AG20443 (cell line): ENCODE measurements around the gene COBL.

Source experiments
- DNase-seq: peaks from one replicate; pipeline ENCODE4 v3.0.0; 2012; ENCODE audit warnings: low spot score, mixed read lengths

Gene COBL

GRCh38 chr7:51019891-51020870, 296.4 kb downstream of the COBL start:
- DNase-seq = no peak

GRCh38 chr7:51019191-51019844, 297.3 kb downstream of the COBL start:
- DNase-seq = peak; percentile 40

- no peak for DNase-seq
Measured at GRCh38 chr7:51017576-51018535, 298.8 kb downstream of the COBL start.

- DNase-seq = no peak
Measured at GRCh38 chr7:51016546-51016945, 300.1 kb downstream of the COBL start.

GRCh38 chr7:51015581-51015980, 301.0 kb downstream of the COBL start:
- DNase-seq = no peak

- no peak for DNase-seq
Measured at GRCh38 chr7:51014811-51015210, 301.8 kb downstream of the COBL start.

GRCh38 chr7:51013861-51014511, 302.6 kb downstream of the COBL start:
- DNase-seq = no peak

GRCh38 chr7:51013218-51013786, 303.3 kb downstream of the COBL start:
- no peak for DNase-seq

- DNase-seq = no peak
Measured at GRCh38 chr7:51012569-51013217, 303.9 kb downstream of the COBL start.

GRCh38 chr7:51011710-51012350, 304.8 kb downstream of the COBL start:
- no peak for DNase-seq

- no peak for DNase-seq
Measured at GRCh38 chr7:51010534-51010933, 306.1 kb downstream of the COBL start.

GRCh38 chr7:51009716-51010496, 306.7 kb downstream of the COBL start:
- DNase-seq = peak; percentile 16

GRCh38 chr7:51007551-51008505, 308.8 kb downstream of the COBL start:
- no peak for DNase-seq

GRCh38 chr7:51006483-51007235, 309.9 kb downstream of the COBL start:
- DNase-seq = no peak

GRCh38 chr7:51005074-51005473, 311.5 kb downstream of the COBL start:
- no peak for DNase-seq

- no peak for DNase-seq
Measured at GRCh38 chr7:51000956-51001355, 315.7 kb downstream of the COBL start.

GRCh38 chr7:50994753-50995319, 321.8 kb downstream of the COBL start:
- DNase-seq = no peak
